Activated T-cell treated with anti-CD3 and anti-CD28 coated beads, Interleukin-2, amount 50 U/mL, for 1 hour (primary cell): ENCODE results near the gene POLR2C.
A peak's percentile ranks its signal among the peaks of the same experiment; 100 is the strongest.

Experiments used
- DNase-seq: peaks from one replicate; pipeline ENCODE4 v3.0.0-alpha.2; 2020

Gene POLR2C

DNA sequence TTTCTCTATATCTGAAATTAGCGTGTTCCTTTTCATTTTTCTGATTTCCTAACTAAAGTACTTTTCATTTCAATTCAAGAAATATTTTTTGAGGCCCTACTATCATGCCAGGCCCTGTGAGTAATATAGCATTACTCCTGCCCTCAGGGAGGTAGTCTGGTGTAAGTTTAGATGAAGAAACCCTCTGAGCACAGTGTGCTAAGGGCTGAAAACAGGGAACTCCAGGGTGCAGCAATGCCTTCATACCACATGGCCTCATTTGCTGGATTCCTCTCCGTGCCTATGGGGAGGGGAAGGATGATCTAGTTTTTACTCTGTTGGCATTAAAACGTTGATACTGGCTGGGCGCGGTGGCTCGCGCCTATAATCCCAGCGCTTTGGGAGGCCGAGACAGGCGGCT lies 10.5 kb upstream of the POLR2C start:
- no peak for DNase-seq

DNA sequence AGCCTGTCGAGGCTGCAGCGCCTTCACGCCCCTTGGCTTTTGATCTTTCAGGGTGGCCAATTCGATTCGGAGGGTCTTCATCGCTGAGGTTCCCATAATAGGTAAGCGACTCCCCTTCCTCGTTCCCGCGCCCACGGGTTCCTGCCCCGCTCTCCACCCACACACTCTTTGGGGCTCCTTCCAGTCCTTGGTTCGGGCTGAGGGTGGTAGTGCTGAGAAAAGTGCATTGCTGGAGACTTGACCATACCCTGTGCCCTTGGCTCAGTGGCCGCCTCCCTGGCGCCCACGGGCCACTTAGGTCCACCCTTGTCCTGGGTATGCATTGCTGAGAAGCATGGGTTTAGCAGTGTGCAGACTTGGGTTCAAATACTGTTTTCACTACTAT lies 491 bp downstream of the POLR2C start:
- no peak for DNase-seq

DNA sequence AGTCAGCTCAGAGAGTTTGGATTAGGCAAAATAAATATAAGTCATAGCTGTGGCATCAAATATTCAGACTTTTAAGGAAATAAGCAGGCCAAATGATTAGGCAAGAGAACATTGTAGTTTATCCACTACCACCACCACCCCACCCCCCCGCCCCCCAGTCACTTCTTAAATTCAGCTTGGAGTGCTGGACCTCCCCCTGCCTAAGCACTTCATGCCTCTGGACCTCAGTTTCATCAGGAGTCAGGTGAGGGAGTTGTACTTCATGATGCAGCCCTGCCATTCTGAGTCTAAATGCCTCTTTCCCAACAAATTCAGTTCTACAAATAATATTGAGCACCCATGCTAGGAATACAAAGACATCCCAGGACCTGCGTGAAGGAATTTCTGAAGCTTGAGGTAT lies 2.0 kb downstream of the POLR2C start:
- DNase-seq, result no peak

DNA sequence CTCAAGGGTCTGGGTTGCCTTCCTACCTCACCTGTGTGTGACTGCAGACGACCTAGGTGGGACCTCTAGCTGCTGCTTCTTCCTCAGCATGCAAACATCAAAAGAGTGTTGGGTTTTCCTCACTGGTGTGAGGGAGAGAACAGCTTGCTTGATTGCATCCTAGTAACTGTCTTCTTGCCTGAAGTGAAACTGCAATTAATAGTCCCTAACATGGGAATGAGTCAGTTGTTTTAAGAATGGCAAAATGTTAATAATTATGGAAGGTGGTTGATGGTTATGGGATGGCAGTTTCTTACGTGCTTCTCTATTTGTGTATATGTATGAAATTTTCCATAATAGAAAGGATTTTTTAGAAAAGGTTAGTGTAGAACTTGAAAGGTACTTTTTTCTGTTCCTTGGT lies 5.9 kb downstream of the POLR2C start:
- no peak for DNase-seq

DNA sequence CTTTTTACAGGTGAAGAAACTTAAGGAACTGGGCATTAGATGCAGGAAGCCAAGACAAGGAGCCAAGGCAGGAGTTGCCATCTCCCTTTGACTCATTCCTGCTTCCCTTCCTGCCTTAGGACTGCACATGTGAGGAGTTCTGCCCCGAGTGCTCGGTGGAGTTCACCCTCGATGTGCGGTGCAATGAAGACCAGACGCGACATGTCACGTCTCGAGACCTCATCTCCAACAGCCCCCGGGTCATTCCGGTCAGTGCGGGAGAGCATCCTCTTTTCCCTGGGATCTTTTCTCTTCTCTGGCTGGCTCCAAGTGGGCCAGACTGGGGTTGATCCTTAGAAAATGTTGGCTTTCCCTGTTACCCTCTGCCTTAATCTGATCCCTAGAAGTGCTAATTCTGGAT lies 6.6 kb downstream of the POLR2C start:
- no peak for DNase-seq

DNA sequence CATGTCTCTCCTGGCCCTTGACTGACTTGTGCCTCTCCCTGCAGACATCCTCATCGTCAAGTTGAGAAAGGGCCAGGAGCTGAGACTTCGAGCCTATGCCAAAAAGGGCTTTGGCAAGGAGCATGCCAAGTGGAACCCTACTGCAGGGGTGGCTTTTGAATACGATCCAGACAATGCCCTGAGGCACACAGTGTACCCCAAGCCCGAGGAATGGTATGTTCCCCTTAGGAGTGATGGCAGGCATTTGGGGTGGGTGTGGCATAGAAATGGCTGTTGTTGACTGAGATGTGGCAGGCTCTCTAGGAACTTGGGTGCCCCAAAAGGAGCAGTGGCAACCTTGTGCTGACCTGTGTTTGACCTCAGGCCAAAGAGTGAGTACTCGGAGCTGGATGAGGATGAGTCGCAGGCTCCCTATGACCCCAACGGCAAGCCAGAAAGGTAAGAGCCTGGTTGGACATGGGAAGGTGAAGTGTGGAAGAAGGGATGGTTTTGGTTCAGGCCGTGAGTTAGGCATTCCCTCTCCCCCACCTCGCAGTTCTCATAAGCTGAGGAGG lies 7.5 kb downstream of the POLR2C start:
- DNase-seq, result no peak

DNA sequence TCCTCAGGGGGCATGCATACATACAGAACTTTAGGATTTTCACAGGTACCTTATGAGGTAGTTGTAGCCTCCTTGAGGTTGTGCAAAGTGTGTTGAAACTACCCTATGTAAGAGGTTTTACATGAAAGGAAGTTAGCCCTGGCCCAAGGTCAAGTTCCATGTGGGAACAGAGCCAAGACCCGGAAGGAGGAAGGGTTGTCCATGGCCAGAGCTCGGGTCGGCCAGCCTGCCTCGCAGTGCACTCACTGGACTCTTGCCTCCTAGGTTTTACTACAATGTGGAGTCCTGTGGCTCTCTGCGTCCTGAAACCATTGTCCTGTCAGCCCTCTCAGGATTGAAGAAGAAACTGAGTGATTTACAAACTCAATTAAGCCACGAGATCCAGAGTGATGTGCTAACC lies 8.2 kb downstream of the POLR2C start:
- no peak for DNase-seq

DNA sequence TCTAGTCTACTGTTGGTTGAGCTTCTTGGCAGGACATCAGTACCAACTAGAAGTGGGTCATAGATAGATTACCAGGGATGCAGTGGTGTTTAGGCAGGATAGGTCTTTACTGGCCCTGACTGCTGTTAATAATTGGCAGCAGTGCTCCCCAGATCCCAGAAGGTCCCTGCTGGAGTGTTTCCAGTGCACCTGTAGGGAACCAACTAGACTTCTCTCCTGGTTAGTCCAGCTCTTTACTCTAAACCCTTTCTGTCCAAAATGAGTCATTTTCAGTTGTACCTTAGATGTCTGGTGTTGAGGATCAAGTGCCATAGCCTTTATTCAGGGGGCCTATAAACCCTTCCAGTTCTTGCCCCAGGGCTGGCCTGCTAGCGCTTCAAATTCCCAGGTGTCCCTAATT lies 8.7 kb downstream of the POLR2C start:
- no peak for DNase-seq

DNA sequence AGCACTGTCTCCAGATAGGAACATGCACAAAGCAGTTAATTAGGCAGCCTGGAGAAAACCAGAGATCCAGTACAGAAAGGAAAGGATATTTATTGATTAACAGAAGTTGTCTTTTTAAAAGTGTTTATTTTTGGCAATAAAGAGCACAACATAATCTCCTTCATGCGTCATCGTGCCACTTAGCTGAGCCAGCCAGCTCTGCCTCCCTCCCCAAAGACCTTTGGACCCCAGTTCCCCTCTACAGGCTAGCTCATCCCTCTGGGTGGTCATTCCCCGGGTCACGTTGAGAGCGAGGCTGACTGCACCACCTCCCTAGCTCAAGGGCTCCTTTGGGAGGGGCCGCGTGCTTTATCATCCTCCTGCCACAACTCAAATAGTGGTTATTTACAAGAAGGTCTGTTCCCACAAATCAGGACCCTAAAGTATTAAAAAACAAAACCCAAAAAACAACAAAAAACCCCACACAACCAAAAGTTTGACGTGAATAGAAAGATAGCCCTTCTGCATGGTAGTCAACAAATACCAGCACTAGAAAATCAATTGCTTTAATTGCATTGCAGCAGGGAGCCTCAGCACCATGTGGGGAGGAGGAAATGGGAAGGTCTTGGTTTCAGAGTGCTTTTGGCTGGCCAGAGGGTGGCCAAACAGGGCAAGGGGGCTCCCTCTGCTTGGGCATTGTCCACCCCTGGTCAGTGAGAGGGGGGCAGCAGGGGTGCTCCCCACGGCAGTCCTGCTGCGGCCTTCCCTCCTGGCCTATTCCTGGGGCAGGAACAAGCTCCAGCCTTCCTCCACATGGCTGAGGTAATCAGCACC lies 9.6 kb downstream of the POLR2C start:
- DNase-seq, result no peak

DNA sequence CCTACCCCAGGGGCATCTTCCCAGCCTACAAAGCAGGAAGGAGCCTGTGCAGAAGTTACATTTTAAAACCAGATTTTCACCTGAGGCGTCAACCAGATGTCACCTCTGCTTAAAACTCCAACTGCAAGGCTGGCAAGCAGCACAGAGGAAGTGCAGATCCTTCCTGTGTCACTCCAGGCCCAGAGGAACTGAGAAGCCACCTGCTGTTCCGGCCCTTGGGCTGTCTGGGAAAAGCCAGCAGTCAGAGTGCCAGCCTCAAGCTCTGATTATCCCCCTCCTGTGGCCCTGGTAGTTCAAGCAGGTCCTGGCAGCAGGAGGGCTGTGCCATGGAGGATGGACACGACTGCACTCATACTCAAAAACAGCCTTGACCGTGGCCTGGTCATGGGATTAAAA lies 10.2 kb downstream of the POLR2C start:
- no peak for DNase-seq

DNA sequence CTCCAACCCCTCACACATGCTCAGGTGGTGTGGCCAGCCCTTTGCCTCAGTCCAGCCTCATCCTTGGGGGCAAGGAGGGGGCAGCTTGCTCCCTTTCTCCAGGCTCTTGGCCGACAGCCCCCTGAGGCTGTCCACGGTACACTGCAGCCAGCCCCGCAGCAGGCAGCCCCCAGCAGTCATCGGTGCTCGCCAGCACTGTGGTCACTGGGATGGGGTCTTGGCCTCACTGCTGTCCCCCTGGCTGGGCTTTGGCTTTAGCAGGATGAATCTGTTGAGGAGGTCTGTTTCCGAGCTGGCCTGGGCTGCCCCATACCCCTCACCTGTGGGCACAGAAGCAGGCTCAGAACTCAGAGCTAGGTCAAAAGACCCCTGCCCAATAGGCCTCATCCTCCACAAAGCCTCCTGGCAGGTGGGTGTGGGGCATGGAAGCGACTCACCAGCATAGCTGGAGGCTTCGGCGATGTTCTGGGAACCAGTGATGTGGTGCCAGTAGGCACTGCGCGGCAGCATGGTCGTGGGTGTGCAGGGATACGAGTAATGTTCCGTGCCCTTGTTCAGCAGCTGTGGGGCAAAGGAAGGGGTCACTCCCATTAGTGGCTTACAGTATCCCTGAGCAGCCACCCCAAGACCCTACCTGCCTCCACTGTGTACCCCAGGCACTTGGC lies 10.8 kb downstream of the POLR2C start:
- DNase-seq, result no peak

DNA sequence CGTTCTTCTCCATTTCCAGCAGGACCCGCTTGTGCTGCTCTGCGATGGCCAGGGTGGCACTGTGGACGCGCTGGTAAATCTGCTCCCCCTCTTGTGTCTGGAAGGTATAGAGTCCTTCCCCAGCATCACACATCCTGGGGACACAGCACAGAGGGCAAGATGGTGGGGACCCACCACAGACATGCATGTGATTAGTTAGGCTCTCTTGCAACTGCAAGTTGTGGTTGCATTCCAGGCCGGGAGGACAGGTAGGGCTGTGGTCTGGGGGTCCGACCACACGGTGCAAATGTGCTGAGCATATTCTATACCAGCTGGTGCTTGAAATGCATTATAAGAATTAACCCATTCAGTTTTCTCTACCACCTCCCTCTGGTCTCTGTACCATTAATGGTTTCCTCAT lies 11.4 kb downstream of the POLR2C start:
- DNase-seq, result no peak

DNA sequence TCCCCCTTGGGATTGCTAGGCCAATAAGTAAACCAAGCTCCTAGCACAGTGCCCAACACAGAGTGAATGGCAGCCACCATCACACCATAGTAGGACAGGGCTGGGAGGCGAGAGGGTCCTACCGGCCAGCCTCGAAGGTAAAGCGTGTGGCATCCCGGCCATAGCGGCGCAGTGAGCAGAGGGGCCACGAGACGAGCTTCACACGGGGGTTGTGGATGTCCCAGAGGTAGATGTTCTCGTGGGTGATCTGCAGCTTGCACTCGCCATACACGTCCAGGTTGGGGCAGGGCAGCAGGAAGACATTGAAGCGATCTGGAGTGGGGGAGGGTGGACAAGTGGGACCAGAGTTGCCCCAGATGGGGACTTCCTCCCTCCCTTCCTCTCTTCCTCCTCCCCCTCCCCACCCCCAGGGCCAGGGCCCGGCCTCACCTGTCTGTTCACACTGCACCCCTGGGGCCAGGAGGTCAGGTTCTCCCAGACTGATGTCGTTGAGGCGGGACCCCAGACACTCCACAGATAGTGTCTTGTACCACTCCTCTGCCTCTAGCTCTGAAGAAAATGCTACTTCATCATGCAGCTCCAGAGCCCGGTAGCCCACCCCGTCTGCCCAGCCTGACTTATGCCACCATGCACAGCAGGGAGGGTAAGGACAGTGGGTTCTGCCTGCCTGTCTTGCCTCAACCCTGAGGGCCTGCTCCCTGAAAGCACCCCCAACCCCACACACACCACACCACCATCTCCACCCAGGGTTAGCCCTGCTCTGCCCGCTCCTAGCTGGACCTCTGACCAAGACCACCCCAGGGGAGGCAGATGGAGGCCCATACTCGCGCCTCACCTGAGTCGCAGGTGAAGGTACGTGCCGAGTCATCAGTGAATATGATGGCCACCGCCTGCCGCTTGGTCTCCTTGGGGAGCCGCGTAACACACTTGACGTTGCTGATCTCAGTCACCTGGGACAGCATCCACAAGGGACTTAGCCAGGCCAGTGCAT lies 12.5 kb downstream of the POLR2C start:
- DNase-seq, result no peak

DNA sequence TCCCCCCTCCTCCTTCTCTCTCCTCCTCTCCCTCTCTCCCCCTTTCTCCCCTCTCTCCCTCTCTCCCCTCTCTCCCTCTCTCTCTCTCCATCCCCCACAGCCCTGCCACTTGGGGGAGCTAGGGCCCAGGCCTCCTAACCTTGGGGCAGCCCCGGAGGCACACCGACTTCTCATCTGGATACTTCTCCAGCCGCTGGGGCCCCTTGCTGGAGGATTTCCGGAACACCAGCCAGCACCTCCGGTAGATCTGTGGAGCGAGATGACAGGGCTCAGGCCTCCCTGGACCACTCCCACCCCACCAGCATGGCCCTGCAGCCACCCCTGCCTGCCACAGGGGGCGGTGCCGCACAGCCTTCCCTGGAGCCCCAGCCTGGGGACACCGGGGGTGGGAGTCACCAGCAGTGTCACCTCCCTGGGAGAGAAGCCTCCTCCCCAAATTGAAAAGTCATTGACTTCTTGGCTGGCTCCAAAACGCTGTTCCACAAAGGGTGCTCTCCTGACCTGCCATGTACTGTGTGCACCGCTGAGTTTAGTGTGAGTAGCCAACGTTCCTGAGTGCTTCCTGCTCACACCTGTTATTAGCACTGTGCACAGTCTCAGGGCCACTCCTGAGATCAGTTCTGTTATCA lies 13.3 kb downstream of the POLR2C start:
- peak; percentile 80 for DNase-seq

DNA sequence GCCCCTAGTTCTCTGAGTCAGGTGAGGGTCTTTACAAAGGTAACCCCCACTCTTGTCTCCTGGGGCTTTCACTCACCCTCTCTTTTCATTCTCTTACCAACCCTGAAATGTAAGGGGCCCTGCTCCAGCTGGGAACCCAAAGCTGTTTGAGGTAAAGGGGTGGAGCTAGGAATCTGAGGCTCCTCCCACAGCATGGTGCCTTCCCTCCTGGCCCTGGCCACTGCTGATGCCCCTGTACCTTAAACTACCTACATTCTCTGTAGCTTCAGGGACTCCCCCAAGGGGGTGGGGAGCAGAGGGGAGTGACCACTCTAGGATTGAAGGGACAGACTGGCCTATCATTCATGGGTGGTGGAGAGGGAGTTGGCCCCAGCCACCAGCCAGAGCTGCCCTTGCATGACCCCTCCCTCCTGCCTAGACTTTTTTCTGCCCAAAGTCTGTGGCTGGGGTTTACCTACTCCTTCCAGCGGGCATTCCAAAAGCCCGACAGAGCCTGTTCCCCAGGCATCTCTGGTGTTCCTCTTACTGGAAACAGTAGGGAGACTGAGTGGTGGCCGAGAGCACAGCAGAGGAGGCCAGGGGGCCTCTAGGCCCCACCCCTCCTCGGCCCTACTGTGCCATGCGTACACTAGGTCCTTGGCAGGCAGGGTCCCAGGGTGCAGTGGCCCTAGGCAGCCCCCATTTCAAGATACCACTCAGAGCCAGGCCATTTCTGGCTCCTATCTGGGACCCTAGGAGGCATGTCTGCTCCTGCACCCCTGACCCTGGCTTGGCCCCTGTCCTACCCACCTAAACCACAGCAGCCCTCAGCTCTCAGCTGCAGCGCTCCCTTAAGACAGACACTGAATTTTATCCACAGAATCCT lies 14.3 kb downstream of the POLR2C start:
- DNase-seq, result no peak

DNA sequence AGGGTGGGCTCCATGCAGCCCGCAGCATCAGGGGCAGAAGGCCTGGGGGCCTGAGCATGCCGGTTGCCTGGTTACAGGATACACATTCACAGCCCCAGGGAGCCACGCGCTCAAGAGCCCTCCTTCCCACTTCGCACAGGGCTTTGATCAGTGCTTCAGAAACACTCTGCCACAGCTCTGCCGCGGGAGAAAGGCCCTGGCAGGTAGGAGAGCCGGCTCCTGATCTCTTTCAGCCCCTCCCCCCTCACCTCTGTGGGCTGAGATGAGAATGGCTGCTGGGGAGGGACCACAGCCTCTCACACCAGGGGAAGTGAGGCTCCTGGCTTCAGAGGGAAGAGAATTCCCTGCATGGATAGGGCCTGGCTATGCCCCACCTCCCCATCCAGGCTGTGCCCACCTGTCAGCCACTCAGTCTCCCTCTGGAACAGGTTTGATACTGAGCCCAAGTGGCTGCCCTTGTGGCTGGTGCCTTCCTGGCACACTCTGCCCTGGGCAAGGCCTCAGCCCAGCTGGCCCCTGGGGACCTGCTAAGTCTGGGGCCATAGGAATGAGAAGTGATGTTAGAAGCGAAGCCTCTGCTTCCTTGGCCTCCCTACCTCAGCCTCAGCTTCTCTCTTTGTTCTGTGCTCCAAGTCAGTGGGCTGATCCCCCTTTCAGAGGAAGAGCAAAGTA lies 15.2 kb downstream of the POLR2C start:
- no peak for DNase-seq

DNA sequence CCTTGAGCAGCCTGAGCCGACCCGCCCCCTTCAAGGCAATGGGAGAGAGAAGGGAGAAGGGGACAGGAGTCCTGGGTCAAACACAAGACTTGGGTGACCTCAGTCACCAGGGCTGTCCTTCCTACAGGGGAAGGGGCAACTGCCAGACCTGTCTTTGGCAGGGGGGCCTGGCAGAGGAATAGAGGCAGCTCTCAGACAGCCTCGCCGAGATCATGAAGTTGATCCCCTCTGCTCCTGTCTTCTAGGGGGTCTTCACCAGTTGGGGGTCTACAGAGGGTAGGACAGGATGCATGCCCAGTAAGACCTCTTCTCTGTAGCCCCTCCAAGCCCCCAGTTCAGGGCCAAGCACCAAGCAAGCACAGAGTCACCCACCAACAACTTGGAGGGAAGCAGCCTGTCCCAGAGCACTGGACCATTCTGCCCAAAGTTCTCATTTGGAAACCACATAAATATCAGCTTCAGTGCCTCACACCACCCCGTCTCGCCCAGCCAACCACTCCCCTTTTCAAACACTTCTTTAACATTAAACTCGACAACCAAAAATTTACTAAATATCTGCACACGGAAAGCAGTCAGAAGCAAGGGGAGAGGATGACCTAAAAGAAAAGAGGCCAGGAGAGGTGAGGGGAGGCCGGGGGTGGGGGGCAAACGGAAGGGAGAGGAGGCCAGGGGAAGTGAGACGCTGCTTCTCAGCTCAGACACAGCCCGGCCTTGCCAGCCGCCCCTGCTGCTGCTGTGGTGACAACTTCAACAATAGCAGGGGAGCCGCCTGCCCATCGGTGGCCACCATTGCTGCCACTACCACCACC lies 16.1 kb downstream of the POLR2C start:
- DNase-seq, result no peak

DNA sequence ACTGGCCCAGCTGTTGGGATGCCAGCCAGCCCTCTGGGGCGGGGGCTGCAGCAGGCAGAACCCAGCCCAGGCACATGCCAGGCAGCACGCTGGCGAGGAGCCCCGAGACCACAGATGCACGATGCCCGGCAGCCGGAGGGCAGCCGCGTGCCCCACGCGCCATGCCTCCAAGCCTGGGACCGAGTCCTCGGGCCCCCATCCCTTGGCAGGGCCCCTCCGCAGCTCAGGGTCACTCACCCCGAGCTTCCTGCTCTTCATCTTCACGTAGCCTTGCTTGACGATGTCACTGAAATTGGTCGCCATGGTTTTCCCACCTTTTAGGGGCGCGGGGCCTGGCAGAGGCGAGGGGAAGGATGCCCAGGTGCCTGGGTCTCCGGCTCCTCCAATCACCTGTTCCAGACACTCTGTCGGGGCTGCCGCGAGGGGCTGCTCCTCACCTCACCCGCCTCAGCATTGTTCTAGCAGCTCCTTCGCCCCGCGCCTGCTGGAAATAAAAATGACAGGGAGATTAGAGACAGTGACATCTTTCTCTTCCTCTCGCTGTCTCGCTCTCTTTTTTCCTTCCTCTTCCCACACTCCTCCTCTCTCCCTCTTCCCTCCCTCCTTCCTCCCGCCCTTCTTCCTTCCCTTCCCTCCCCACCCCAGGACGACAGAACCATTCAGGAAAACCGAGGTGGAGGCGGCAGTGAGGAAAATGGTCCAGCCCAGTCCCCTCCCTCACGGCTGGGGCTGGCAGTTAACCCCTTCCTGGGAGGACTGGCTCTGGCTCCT lies 16.9 kb downstream of the POLR2C start:
- no peak for DNase-seq

DNA sequence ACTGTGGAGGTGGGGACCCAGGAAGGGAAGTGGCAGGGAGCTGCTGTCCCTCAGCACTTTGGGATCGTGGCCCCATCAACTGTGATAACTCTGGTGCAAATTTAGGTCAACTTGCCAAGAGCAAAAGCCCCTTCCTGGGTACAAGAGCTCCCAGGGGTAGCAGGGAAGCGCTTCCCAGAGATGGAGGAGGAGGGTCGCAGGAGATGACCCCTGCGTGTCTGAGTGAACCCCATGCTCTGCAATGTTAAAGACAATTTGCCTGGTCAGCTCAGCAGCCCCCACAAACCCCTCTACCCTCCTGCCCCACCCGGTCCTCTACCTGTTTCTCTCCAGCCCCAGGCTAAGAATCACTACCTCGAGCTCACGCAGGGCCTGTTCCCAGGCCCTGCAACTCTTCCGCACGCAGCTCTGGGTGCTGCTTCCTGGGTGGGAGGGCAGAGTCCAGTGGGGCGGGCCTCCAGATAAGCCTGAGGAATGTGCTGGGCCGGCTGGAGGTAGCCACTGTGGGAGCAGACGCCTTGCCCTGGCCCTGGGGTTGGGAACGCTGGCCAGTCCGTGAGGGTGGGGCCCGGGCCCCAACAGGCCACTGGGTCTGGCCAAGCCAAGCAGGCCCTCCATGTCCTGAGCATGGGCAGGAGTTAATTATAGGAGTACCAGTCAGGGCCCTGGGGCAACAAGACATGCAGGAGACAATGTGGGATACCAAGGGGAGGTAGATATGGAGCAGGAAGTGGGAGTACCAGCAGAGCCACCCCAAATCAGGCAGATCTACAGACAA lies 17.7 kb downstream of the POLR2C start:
- no peak for DNase-seq
